Uterus (tissue), 2 donors: ENCODE results near the gene SIX4.

ENCODE experiments used
- CTCF ChIP-seq, 4 experiments: fragments of 200-600 bp in 2 of 4; fragments of 450-650 bp in 2 of 4; sonication (generic) in 2 of 4; IDR thresholded peaks; one replicate each; pipeline ENCODE4 v1.5.1; 2016 to 2019; ENCODE audit warnings: antibody characterized with exemption in 4 of 4, mild to moderate bottlenecking in 2 of 4, moderate library complexity in 1 of 4
- POLR2A ChIP-seq, 2 donors: fragments of 450-650 bp; IDR thresholded peaks; one replicate each; pipeline ENCODE4 v1.6.1; 2016; ENCODE audit warnings: antibody characterized with exemption in 2 of 2, mild to moderate bottlenecking in 1 of 2, moderate library complexity in 1 of 2

- TF ChIP-seq CTCF (IDR thresholded peaks at IDR 0.05) (no peak), POLR2A (IDR thresholded peaks at IDR 0.05) (no peak)
Measured at GRCh38 chr14:60735416-60735815, 11.3 kb upstream of the SIX4 start.
